LoVo (cell line): ENCODE measurements around the gene ADAM33.

Source experiments
- DNase-seq: peaks from one replicate; pipeline ENCODE4 v3.0.0-alpha.2; 2016; ENCODE audit warnings: low spot score

Gene ADAM33

DNA sequence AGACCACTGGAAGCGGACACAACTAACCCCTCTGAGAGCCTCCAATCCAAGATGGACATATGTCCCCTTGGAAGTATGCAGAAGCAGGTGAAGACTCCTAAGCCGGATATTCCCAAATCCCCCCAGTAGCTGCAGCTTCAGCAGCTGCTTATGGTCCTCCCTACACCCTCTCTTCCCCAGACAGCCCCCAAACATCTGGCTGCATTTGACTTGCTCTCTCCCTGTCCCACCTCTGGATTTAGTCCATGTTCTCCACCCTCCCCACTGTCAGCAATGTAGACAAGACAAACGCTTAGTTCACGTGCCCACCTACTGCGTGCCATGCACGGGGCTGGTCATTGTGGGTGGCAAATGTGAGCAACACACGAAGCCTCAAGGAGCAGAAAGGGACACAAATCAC, 4.6 kb upstream of the ADAM33 start:
- DNase-seq, result no peak

DNA sequence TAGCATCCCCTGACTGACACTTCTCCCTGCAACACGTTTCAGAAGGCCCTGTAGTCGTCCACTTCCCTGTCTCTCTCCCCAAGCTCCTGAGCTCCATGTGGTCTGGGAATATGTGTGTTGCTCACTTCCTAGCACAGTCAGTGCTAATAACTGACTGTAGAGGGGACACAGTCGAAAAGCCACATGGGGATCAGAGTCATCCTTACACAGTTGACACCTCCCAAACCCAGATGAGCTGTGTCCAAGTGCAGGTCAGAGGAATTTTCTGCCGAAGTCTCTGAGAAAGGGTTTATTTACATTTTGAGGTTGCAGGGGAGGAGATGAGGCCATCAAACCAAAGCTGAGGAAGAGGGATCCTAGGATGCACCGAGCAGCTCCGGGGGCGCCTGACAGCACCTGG, 3.5 kb upstream of the ADAM33 start:
- DNase-seq, result no peak

GRCh38 chr20:3681352-3681930, 369 bp downstream of the ADAM33 start:
- no peak for DNase-seq

DNA sequence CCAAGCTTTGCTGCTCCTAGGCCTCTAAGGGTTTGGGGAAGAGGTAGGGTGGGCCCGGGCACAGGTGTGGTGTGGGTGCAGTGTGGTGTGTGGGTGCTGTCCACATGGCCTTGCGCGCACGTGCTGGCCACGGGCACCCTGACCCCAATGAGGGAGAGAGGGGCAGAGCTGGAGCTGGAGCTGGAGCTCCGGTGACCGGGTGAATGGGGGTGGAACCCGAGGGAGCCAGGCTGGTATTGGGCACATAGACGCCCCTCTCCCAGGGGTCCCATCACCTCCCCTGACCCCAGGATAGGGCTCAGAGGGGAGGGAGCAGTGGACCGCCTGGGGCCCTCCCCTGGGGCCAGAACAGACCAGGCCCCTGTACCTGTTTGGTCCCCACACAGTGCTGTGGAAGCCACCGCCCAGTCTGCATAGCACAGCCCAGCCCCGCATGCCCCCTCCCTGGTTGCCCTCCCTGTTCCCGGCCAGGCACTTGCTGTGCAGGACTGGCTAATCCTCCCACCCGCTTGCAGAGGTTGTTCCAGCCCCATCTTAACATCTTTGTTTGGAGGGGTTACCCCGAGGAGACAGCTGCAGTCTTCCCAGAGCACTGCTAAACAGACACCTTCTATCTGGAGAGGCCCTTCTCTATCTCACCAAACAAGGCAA, 984 bp downstream of the ADAM33 start:
- no peak for DNase-seq

DNA sequence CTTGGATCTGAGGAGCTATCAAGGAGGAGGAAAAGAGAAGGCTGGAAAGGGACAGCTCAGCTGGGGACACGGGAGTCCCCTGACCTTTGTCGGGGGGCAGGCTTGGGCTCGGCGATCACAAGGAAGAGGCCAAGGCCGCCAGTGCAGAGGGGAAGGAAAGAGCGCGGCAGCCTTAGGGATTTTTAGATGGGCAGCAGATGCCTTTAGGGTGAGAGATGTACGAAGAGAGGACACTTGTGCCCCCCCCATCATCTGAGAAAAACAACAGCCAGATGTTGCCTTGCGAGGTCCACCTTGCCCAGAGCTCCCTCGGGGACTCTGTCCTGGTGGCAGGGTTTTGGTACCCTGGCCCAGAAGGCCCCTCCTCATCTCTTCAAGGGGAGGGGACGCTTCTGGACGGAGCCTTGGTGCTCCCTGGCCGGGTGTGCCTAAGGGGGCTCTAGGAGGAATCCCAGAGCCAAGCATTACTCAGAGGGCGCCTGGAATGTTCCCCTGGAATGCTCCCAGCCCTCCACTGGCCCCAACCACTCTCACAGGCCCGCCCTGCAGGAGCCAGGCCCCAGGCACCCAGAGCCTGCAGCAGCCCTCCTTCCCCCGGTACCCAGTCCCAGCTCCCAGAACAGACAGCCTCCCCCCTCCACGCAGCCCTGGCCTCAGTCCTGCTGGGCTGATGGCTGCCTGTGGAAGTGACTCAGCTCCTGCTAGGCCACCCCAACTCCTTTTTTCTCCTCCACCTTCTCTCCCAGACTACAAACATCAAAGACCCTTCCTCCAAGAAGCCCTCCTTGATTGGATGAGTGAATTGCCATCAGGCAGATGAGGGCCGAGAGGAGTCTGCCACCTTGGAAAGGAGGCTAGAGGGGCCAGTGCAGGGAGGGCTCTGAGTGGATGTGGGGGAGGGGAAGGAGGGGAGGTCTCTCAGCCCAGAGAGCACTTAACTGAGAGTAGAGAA, 1.8 kb downstream of the ADAM33 start:
- no peak for DNase-seq

GRCh38 chr20:3678856-3679720, 2.7 kb downstream of the ADAM33 start:
- DNase-seq, result no peak

- no peak for DNase-seq
Observed at GRCh38 chr20:3678198-3678597, 3.6 kb downstream of the ADAM33 start.

- no peak for DNase-seq
Observed at GRCh38 chr20:3677733-3678132, 4.1 kb downstream of the ADAM33 start.

DNA sequence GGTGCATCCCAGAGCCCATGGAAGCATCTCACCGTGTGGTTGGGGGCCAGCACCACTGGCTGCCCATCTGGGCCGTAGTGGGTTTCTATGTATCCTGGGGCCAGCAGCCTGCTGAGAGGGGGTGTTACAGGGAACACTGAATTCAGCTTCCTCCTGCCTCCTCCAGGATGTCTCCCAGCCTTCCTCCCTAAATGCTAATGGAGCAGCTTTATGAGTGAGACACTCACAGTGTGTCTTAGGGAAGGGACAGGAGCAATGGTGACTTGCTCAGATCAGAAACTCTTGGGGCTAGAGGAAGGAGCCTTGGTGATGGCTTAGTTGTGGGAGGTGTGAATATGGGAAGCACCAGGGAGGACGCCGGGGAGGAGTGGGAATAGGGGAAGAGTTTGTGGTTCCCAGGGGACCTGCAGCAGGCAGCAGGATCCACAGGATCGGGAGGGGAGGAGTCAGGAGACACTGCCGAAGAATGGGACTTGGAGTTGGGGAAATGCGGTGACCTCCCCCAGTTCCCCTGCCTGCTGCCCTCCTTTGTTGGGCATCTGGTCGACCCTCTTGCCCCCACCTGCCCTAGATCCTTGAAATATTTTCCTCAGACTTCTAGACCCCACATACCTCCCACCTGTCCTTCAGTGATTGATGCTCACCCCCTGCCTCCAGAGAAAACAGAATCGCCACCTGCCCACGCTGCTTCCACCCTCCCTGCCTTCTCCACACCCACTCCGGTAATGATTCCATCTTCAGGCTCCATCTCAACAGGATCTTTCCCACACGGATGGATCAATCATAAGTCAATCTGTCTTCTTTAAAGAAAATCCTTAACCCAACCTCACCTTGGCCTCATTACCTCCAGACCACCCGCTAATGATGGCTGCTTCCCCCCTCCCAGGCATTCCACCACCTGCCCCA, 6.6 kb downstream of the ADAM33 start:
- DNase-seq, result no peak

- no peak for DNase-seq
Observed at GRCh38 chr20:3674447-3674846, 7.4 kb downstream of the ADAM33 start.

GRCh38 chr20:3673221-3674070, 8.4 kb downstream of the ADAM33 start:
- no peak for DNase-seq

- no peak for DNase-seq
Observed at GRCh38 chr20:3672547-3673171, 9.2 kb downstream of the ADAM33 start.

DNA sequence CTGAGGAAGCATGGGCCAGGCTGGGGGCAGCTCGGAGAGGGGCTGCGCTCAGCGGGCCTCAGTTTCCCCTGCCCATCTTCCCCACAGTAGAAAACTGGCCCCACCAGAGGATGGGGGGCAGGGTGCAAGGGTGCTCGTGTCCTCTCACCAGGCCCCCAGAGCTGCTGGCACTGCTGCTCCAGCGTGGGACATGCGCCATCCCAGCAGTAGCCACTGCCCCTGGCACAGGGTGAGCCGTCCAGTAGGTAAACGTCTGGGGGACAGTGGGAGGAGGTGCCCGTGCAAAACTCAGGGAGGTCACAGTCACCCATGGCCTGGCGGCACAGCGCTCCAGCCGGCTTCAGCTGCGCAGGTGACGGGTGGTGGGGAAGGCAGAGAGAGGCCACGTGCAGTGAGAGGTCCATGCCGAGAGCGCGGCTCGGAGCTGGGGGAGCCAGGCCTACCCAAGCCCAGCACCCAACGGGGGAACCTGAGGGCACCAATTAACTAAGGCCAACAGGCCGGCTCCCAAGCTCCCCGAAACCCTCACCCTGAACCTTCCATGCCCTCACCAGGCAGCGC, 9.7 kb downstream of the ADAM33 start:
- DNase-seq, result no peak

- no peak for DNase-seq
Observed at GRCh38 chr20:3670945-3671344, 10.9 kb downstream of the ADAM33 start.

GRCh38 chr20:3670511-3670910, 11.3 kb downstream of the ADAM33 start:
- no peak for DNase-seq

- DNase-seq, result no peak
Observed at GRCh38 chr20:3669710-3670367, 12.0 kb downstream of the ADAM33 start.

GRCh38 chr20:3667434-3668037, 14.3 kb downstream of the ADAM33 start:
- DNase-seq, result no peak

GRCh38 chr20:3663858-3664257, 18.0 kb downstream of the ADAM33 start:
- no peak for DNase-seq
